Endothelial cell (in vitro differentiated cells): ENCODE data around the gene WNT3A. TPM values are rescaled to one million over a fixed set of nuclear protein-coding genes. Genes with fewer than 3 reads are reported as not detected.

ENCODE experiments used
- DNase-seq: peaks from one replicate; pipeline ENCODE4 v3.0.0; 2021; ENCODE audit warnings: low spot score
- H3K27ac Mint-ChIP-seq: one replicate; pipeline ENCODE4 v1.8.0; 2021; ENCODE audit warnings: mixed read lengths, inconsistent platforms; ENCODE audit not compliant: unreplicated experiment
- H3K27me3 Mint-ChIP-seq: one replicate; pipeline ENCODE4 v1.8.0; 2021; ENCODE audit warnings: mild to moderate bottlenecking, moderate library complexity, mixed read lengths, inconsistent platforms; ENCODE audit not compliant: unreplicated experiment
- H3K36me3 Mint-ChIP-seq: one replicate; pipeline ENCODE4 v1.8.0; 2021; ENCODE audit warnings: mild to moderate bottlenecking, low read depth, mixed read lengths, inconsistent platforms; ENCODE audit not compliant: unreplicated experiment
- H3K4me1 Mint-ChIP-seq: one replicate; pipeline ENCODE4 v1.8.0; 2021; ENCODE audit warnings: mild to moderate bottlenecking, mixed read lengths, inconsistent platforms; ENCODE audit not compliant: unreplicated experiment
- H3K4me3 Mint-ChIP-seq: one replicate; pipeline ENCODE4 v1.8.0; 2021; ENCODE audit warnings: mild to moderate bottlenecking, mixed read lengths, inconsistent platforms; ENCODE audit not compliant: unreplicated experiment
- H3K9me3 Mint-ChIP-seq: one replicate; pipeline ENCODE4 v1.8.0; 2021; ENCODE audit warnings: mixed read lengths, inconsistent platforms; ENCODE audit not compliant: unreplicated experiment
- CTCF ChIP-seq: fragments of 200-600 bp; sonication (generic); IDR thresholded peaks from one replicate; pipeline ENCODE4 v1.5.0; 2021; ENCODE audit warnings: antibody characterized with exemption; ENCODE audit not compliant: unreplicated experiment
- total RNA-seq: library from RNA; stranded (reverse); fragmentation: NEBNext Ultra II Directional; extraction: Animal tissue kit (Norgen Biotek cat#: 25700); gene quantifications from one replicate; pipeline ENCODE4 v1.2.1, GENCODE V29; 2021; ENCODE audit not compliant: unreplicated experiment

WNT3A gene
- total RNA-seq, 1 donor from 2014 or later = not detected

GRCh38 chr1:228007049-228007800 is 427 bp downstream of the WNT3A start:
- Mint-ChIP-seq H3K36me3 (no peaks in the 10 kb centered on the region), H3K4me1 (no peaks in the 10 kb centered on the region), H3K4me3 (no peak overlapping the region), H3K9me3 (no peaks in the 10 kb centered on the region), H3K27me3 (peaks cover 39% of the 10 kb centered on the region), H3K27ac (no peak overlapping the region)
- TF ChIP-seq CTCF = no peak
- no peak for DNase-seq

DNA sequence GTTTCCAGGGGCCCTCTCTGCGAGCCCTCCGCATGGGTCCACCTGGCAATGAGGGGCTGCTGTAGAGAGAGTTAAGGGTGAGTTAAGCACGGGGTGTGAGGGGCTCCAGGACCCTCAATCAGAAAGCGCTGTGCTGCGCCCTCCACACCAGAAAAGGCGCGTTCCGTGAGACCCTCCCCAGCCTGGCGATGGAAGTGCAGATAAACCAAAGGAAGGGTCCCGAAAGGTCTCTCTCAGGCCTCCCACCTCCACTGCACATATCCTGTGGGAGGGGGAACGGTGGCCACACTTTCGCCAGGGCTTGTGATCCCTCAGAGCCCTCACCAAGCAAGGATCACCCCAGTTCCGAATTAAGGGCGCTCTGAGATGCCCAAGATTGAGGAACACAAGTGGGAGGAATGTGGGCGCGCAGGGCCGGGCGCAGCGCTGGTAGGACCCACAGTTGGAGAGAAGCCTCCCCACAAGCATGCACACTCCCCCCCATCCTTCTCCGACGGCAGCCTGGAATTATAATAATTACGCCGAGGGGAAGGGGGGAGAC is 1.1 kb downstream of the WNT3A start:
- H3K27ac Mint-ChIP-seq = no peak overlapping the region
- H3K4me3 Mint-ChIP-seq = no peak overlapping the region
- no peaks in the 10 kb centered on the region for H3K9me3 Mint-ChIP-seq
- H3K27me3 Mint-ChIP-seq = peaks cover 37% of the 10 kb centered on the region
- no peak for TF ChIP-seq CTCF
- no peak for DNase-seq
- H3K36me3 Mint-ChIP-seq = no peaks in the 10 kb centered on the region
- H3K4me1 Mint-ChIP-seq = no peaks in the 10 kb centered on the region

- Mint-ChIP-seq H3K27me3 (peaks cover 33% of the 10 kb centered on the region), H3K36me3 (no peaks in the 10 kb centered on the region), H3K4me1 (no peaks in the 10 kb centered on the region), H3K27ac (no peak overlapping the region), H3K9me3 (no peaks in the 10 kb centered on the region), H3K4me3 (no peak overlapping the region)
- TF ChIP-seq CTCF = no peak
- no peak for DNase-seq
Observed at GRCh38 chr1:228008391-228009115, 1.8 kb downstream of the WNT3A start.

- DNase-seq = no peak
- Mint-ChIP-seq H3K27me3 (peaks cover 31% of the 10 kb centered on the region), H3K4me1 (no peaks in the 10 kb centered on the region), H3K9me3 (no peaks in the 10 kb centered on the region), H3K4me3 (no peak overlapping the region), H3K36me3 (no peaks in the 10 kb centered on the region), H3K27ac (no peak overlapping the region)
- TF ChIP-seq CTCF = no peak
Observed at GRCh38 chr1:228009116-228009827, 2.5 kb downstream of the WNT3A start.
